ENCODE data around the gene DLGAP5. TPM values are rescaled to one million over a fixed set of nuclear protein-coding genes. Genes with fewer than 3 reads are reported as not detected.

Gene DLGAP5
- total RNA-seq, 1 experiment from 2014 or later, result 31.1 TPM

- peak; percentile 96 for DNase-seq (ENCODE audit: low read depth, low spot score)
- in situ Hi-C loops (cut with HindIII; ENCODE audit: low pct_unique_long_range_greater_than_20kb, low sequenced_read_pairs), result no loop called here
These were observed 89.2 kb downstream of the DLGAP5 start for GRCh38 chr14:55102141-55102621.

- in situ Hi-C loops (cut with HindIII; ENCODE audit: low pct_unique_long_range_greater_than_20kb, low sequenced_read_pairs), result no loop called here
- no peak for DNase-seq (ENCODE audit: low read depth, low spot score)
These were observed 89.7 kb downstream of the DLGAP5 start for GRCh38 chr14:55101698-55102097.

- peak; percentile 47 for DNase-seq (ENCODE audit: low read depth, low spot score)
- in situ Hi-C loops (cut with HindIII; ENCODE audit: low pct_unique_long_range_greater_than_20kb, low sequenced_read_pairs), result no loop called here
These were observed 91.6 kb downstream of the DLGAP5 start for GRCh38 chr14:55099756-55100155.

- DNase-seq (ENCODE audit: low read depth, low spot score), result no peak
These were observed 92.9 kb downstream of the DLGAP5 start for GRCh38 chr14:55098561-55098898.

More at GRCh38 chr14:55098561-55098898, 92.9 kb downstream of the DLGAP5 start:
- in situ Hi-C loops (cut with HindIII; ENCODE audit: low pct_unique_long_range_greater_than_20kb, low sequenced_read_pairs), result no loop called here

Other genes with a start within 250 kb of the DLGAP5 start
- 13.6 and 16.7 TPM in 2 replicates for gene WDHD1, start 164.5 kb downstream of the DLGAP5 start, total RNA-seq (2014; rRNA removed; shearing (Covaris generic))
- 15.7 and 16.4 TPM in 2 replicates for gene SOCS4, start 164.3 kb downstream of the DLGAP5 start, total RNA-seq (2014; rRNA removed; shearing (Covaris generic))
- 55.1 and 56.4 TPM in 2 replicates for gene MAPK1IP1L, start 139.9 kb downstream of the DLGAP5 start, total RNA-seq (2014; rRNA removed; shearing (Covaris generic))
- 2,048 and 2,147 TPM in 2 replicates for gene LGALS3, start 62.3 kb downstream of the DLGAP5 start, total RNA-seq (2014; rRNA removed; shearing (Covaris generic))
- 14.2 and 15.6 TPM in 2 replicates for gene FBXO34, start 79.8 kb upstream of the DLGAP5 start, total RNA-seq (2014; rRNA removed; shearing (Covaris generic))
- 22.2 and 23.0 TPM in 2 replicates for gene ATG14, start 220.2 kb upstream of the DLGAP5 start, total RNA-seq (2014; rRNA removed; shearing (Covaris generic))
- not detected in 2 replicates for gene TBPL2, start 249.0 kb upstream of the DLGAP5 start, total RNA-seq (2014; rRNA removed; shearing (Covaris generic))